GM12878 (cell line): Measurements from ENCODE around the gene UCN2. TPM values are rescaled to one million over a fixed set of nuclear protein-coding genes. Genes with fewer than 3 reads are reported as not detected.

Experiments used
- ATAC-seq: fragments of 200-7000 bp; cut with Tn5 transposase; 3 replicates; pipeline ENCODE4 v1.9.1; 2020; ENCODE audit warnings: mild to moderate bottlenecking, moderate library complexity
- BruUV-seq: library from RNA; stranded (reverse); fragments of 400-500 nt; replicated peaks from 2 replicates; lab custom pipeline; 2021; lab: Mats Ljungman, UMichigan
- CTCF ChIA-PET: fragments of 300-600 bp; sonication (Branson Sonifier 250); formaldehyde crosslinking; extraction: SDS; loops from one replicate; lab custom pipeline; 2021; ENCODE audit warnings: inconsistent platforms; lab: Yijun Ruan, JAX
- POLR2A ChIA-PET: fragments of 350-600 bp; formaldehyde crosslinking; extraction: SDS; loops from one replicate; lab custom pipeline; 2021; ENCODE audit warnings: inconsistent platforms; lab: Charles Lee
- RAD21 ChIA-PET: fragments of 300-600 bp; sonication (Branson Sonifier 250); formaldehyde crosslinking; loops from one replicate; lab custom pipeline; 2023; ENCODE audit warnings: antibody characterized with exemption; ENCODE audit not compliant: unreplicated experiment; lab: Charles Lee
- SMC1A ChIA-PET: fragments of 300-600 bp; sonication (Branson Sonifier 250); formaldehyde crosslinking; loops from one replicate; lab custom pipeline; 2023; ENCODE audit not compliant: unreplicated experiment, uncharacterized antibody; lab: Charles Lee
- DNase-seq: peaks from one replicate; pipeline ENCODE4 v3.0.0-alpha.2; 2011; ENCODE audit warnings: low read depth, low spot score
- FAIRE-seq: peaks from 3 replicates; lab custom pipeline; 2011; peaks lifted over from hg19 to GRCh38; lab: Jason Lieb, UNC
- H2AFZ ChIP-seq: 2 replicates; pipeline ENCODE4 v1.6.0; 2011; ENCODE audit warnings: low read depth, low read length, control low read depth; ENCODE audit not compliant: control insufficient read depth
- H3K27ac ChIP-seq: 2 replicates; pipeline ENCODE4 v1.5.1; 2011; ENCODE audit warnings: control low read depth; ENCODE audit not compliant: control insufficient read depth, insufficient read depth
- H3K27me3 ChIP-seq, 2 experiments: replicated peaks in 1 of 2; 2 replicates each; pipeline versions ENCODE4 v1.6.0 to v1.6.1; 2011; ENCODE audit warnings: low read length in 1 of 2; ENCODE audit not compliant: control insufficient read depth in 2 of 2, insufficient read depth in 2 of 2
- H3K36me3 ChIP-seq, 2 experiments: 2 replicates each; pipeline ENCODE4 v1.5.1; 2011; ENCODE audit warnings: low read length in 1 of 2; ENCODE audit not compliant: control insufficient read depth in 2 of 2, insufficient read depth in 2 of 2
- H3K4me1 ChIP-seq: 2 replicates; pipeline ENCODE4 v1.6.1; 2011; ENCODE audit warnings: mild to moderate bottlenecking, low read length, moderate library complexity, mixed read lengths; ENCODE audit not compliant: control insufficient read depth, insufficient read depth
- H3K4me2 ChIP-seq: 2 replicates; pipeline ENCODE4 v1.6.0; 2011; ENCODE audit warnings: control low read depth; ENCODE audit not compliant: control insufficient read depth, insufficient read depth
- H3K4me3 ChIP-seq: fragments of 200-600 bp; sonication (generic); 2 replicates; pipeline ENCODE4 v1.5.1; 2016
- H3K79me2 ChIP-seq: 2 replicates; pipeline ENCODE4 v1.6.0; 2011; ENCODE audit warnings: low read length; ENCODE audit not compliant: control insufficient read depth, insufficient read depth
- H3K9ac ChIP-seq: 2 replicates; pipeline ENCODE4 v1.8.0; 2011; ENCODE audit warnings: low read length, control low read depth, mixed read lengths; ENCODE audit not compliant: control insufficient read depth, insufficient read depth
- H3K9me3 ChIP-seq: replicated peaks from 3 replicates; pipeline ENCODE4 v1.5.1; 2011; ENCODE audit warnings: mild to moderate bottlenecking, low read length; ENCODE audit not compliant: control insufficient read depth, insufficient read depth
- H4K20me1 ChIP-seq: 2 replicates; pipeline ENCODE4 v1.6.0; 2011; ENCODE audit not compliant: control insufficient read depth, insufficient read depth
- BRCA1 ChIP-seq: IDR thresholded peaks from 2 replicates; pipeline ENCODE4 v1.6.1; 2011; ENCODE audit warnings: low read depth, low read length, improper control_type of control experiment
- EZH2 ChIP-seq: IDR thresholded peaks from 2 replicates; pipeline ENCODE4 v1.6.1; 2012; ENCODE audit warnings: low read depth, mild to moderate bottlenecking, control low read depth, inconsistent platforms, low read length, borderline replicate concordance; ENCODE audit not compliant: control insufficient read depth
- GABPA ChIP-seq: IDR thresholded peaks from 2 replicates; pipeline ENCODE4 v1.6.1; 2014; ENCODE audit warnings: antibody characterized with exemption, low read depth, mild to moderate bottlenecking, inconsistent platforms
- HDAC6 ChIP-seq: fragments of 200-600 bp; sonication (generic); IDR thresholded peaks from one replicate; pipeline ENCODE4 v1.8.0; 2017; ENCODE audit warnings: antibody characterized with exemption; ENCODE audit not compliant: unreplicated experiment
- IKZF2 ChIP-seq, 2 experiments: fragments of 450-650 bp; IDR thresholded peaks; 2 replicates each; pipeline ENCODE4 v1.6.1; 2017; ENCODE audit warnings: mild to moderate bottlenecking in 2 of 2, moderate library complexity in 2 of 2
- NBN ChIP-seq: fragments of 450-650 bp; IDR thresholded peaks from 2 replicates; pipeline ENCODE4 v1.6.1; 2016
- NFIC ChIP-seq: IDR thresholded peaks from 2 replicates; pipeline ENCODE4 v1.6.1; 2012; ENCODE audit warnings: low read depth, mild to moderate bottlenecking, inconsistent platforms, low read length, moderate library complexity
- PAX5 ChIP-seq: IDR thresholded peaks from 2 replicates; pipeline ENCODE4 v1.6.1; 2011; ENCODE audit warnings: low read depth, low read length, borderline replicate concordance
- PKNOX1 ChIP-seq: fragments of 450-650 bp; IDR thresholded peaks from 2 replicates; pipeline ENCODE4 v1.6.1; 2016; ENCODE audit warnings: mild to moderate bottlenecking
- RELA ChIP-seq: fragments of 450-650 bp; IDR thresholded peaks from 2 replicates; pipeline ENCODE4 v1.8.0; 2014; ENCODE audit warnings: borderline replicate concordance; ENCODE audit not compliant: partially characterized antibody
- RELB ChIP-seq: fragments of 450-650 bp; IDR thresholded peaks from 2 replicates; pipeline ENCODE4 v1.6.1; 2017; ENCODE audit warnings: low read depth, mild to moderate bottlenecking, moderate library complexity
- REST ChIP-seq: IDR thresholded peaks from 2 replicates; pipeline ENCODE4 v1.6.1; 2012; ENCODE audit warnings: mild to moderate bottlenecking, low read depth, low read length
- SMARCA5 ChIP-seq: fragments of 450-650 bp; IDR thresholded peaks from 2 replicates; pipeline ENCODE4 v1.6.1; 2017; ENCODE audit warnings: mild to moderate bottlenecking
- SP1 ChIP-seq: IDR thresholded peaks from one replicate; pipeline ENCODE4 v1.6.1; 2011; ENCODE audit warnings: low read depth, low read length
- SRF ChIP-seq, 2 experiments: IDR thresholded peaks; 2 replicates each; pipeline ENCODE4 v1.6.1; 2011; ENCODE audit warnings: low read depth in 2 of 2, low read length in 2 of 2, mild to moderate bottlenecking in 1 of 2, moderate library complexity in 1 of 2
- SUZ12 ChIP-seq: fragments of 200-600 bp; sonication (generic); IDR thresholded peaks from one replicate; pipeline ENCODE4 v1.6.1; 2018; ENCODE audit warnings: antibody characterized with exemption, mild to moderate bottlenecking; ENCODE audit not compliant: unreplicated experiment
- USF1 ChIP-seq: IDR thresholded peaks from 2 replicates; pipeline ENCODE4 v1.6.1; 2011; ENCODE audit warnings: borderline replicate concordance, low read depth, mild to moderate bottlenecking, moderate library complexity, mixed read lengths, low read length; ENCODE audit not compliant: insufficient read depth; ENCODE audit errors: extremely low read length
- YBX1 ChIP-seq: fragments of 450-650 bp; IDR thresholded peaks from 2 replicates; pipeline ENCODE4 v1.6.1; 2016; ENCODE audit warnings: antibody characterized with exemption
- ZZZ3 ChIP-seq: IDR thresholded peaks from 2 replicates; pipeline ENCODE4 v1.6.1; 2011; ENCODE audit warnings: low read depth; ENCODE audit not compliant: control insufficient read depth, insufficient read length
- WGBS: methylation state at CpG from one replicate; pipeline ENCODE4 v1.1.6; 2016; ENCODE audit warnings: low lambda C conversion rate; ENCODE audit not compliant: insufficient replicate concordance, insufficient coverage; ENCODE audit errors: missing lambda C conversion rate; 5-methylcytosine and 5-hydroxymethylcytosine counted together
- in situ Hi-C: fragments of 300-500 bp; cut with MboI; formaldehyde crosslinking; loops from 9 replicates; pipeline ENCODE4 v1.14.3; 2018; ENCODE audit warnings: mixed read lengths
- intact Hi-C: fragments of 100-400 bp; cut with micrococcal nuclease; formaldehyde crosslinking; loops from one replicate; pipeline ENCODE4 v1.14.2; 2022; ENCODE audit not compliant: unreplicated experiment
- polyA plus RNA-seq, 11 experiments: library from polyadenylated mRNA; depleted of rRNA in 4 of 11; unstranded in 6 of 11; stranded (reverse) in 5 of 11; fragments of >200 nt; fragmentation: Nextera tagmentation in 4 of 11; fragmentation: Illumina TruSeq in 1 of 11; extraction: Ambion mirVana in 4 of 11; extraction: Trizol in 1 of 11; gene quantifications; 1 replicate in 1 of 11; 2 replicates in 10 of 11; pipeline versions ENCODE4 v1.2.1 to v1.2.3, GENCODE V29; 2011 to 2016; ENCODE audit warnings: inconsistent platforms in 2 of 11, missing spikeins in 2 of 11, low read depth in 1 of 11
- total RNA-seq, 4 experiments: library from RNA; depleted of rRNA in 3 of 4; stranded (reverse); fragments of >200 nt in 3 of 4; fragmentation: Illumina TruSeq in 1 of 4; extraction: Trizol in 1 of 4; gene quantifications; 2 replicates each; pipeline versions ENCODE4 v1.2.1 to v1.2.3, GENCODE V29; 2013 to 2021

UCN2 gene
- total and polyA plus RNA-seq, 10 of the 15 experiments (the other 5 are each of a cell fraction or from before 2014, with no cell fraction given) = 0.05 TPM; not detected in 9

GRCh38 chr3:48596157-48596556 is 32.6 kb upstream of the UCN2 start:
- no peak overlapping the region for H2AFZ ChIP-seq
- DNase-seq = no peak
- FAIRE-seq = no peak
- H3K9ac ChIP-seq = no peak overlapping the region
- H3K27ac ChIP-seq = no peak overlapping the region
- RAD21 ChIA-PET = no interaction called here
- H3K9me3 ChIP-seq = no peaks in the 10 kb centered on the region
- no peak for TF ChIP-seq NFIC
- no peak for TF ChIP-seq RELA
- no peak for TF ChIP-seq SP1
- no peak for TF ChIP-seq NBN
- TF ChIP-seq RELB = no peak
- no peak for TF ChIP-seq IKZF2 (IDR thresholded peaks at IDR 0.05)
- no peak for TF ChIP-seq PKNOX1
- TF ChIP-seq SUZ12 = no peak
- no peak for TF ChIP-seq HDAC6
- TF ChIP-seq YBX1 = no peak
- TF ChIP-seq EZH2 = no peak
- TF ChIP-seq PAX5 = no peak
- TF ChIP-seq GABPA = no peak
- no peak for TF ChIP-seq SMARCA5
- no peak for TF ChIP-seq BRCA1
- TF ChIP-seq ZZZ3 = no peak
- TF ChIP-seq REST = no peak
- TF ChIP-seq USF1 = no peak
- TF ChIP-seq SRF (IDR thresholded peaks at IDR 0.05; ENCODE audit: low read depth in 2 of 2, low read length in 2 of 2) = no peak
- WGBS = 61% methylated on average over 5 of the region's 5 CpGs
- H4K20me1 ChIP-seq = no peaks in the 10 kb centered on the region
- no peaks in the 10 kb centered on the region for H3K79me2 ChIP-seq
- no peak for ATAC-seq
- H3K4me2 ChIP-seq = no peak overlapping the region
- in situ Hi-C loops (no loop called here), intact Hi-C loops (no loop called here)
- H3K27me3 ChIP-seq = peaks cover 0 to 9% of the 10 kb centered on the region in 2 experiments; a peak in 2 of 4 replicates
- H3K4me1 ChIP-seq = no peaks in the 10 kb centered on the region; the same call in 1 of the 2 replicates
- CTCF ChIA-PET = interaction anchor here (0.6 kb wide), 1 partner anchor 17 kb away, joined by 3 read pairs; no protein-coding TSS in a partner anchor
- POLR2A ChIA-PET = no interaction called here
- BruUV-seq = no TSS peak
- H3K4me3 ChIP-seq = no peak overlapping the region
- peaks cover 16 to 25% of the 10 kb centered on the region in 2 experiments for H3K36me3 ChIP-seq
- SMC1A ChIA-PET = no interaction called here
